Activated T-helper 17 cell treated with anti-CD3 and anti-CD28 coated beads, Interleukin-2, amount 50 U/mL, for 72 hours (primary cell): ENCODE data around the gene MYORG. TPM values are rescaled to one million over a fixed set of nuclear protein-coding genes. Genes with fewer than 3 reads are reported as not detected.
A peak's percentile ranks its signal among the peaks of the same experiment; 100 is the strongest.

Source experiments
- ATAC-seq: fragments of 150-1000 bp; cut with Tn5 transposase; replicated peaks from 2 replicates; pipeline ENCODE4 v1.10.0; 2021; ENCODE audit warnings: mild to moderate bottlenecking, moderate library complexity
- H3K27ac Mint-ChIP-seq: one replicate; pipeline ENCODE4 v1.8.0; 2022; ENCODE audit warnings: mixed read lengths
- H3K27me3 Mint-ChIP-seq: one replicate; pipeline ENCODE4 v1.8.0; 2022; ENCODE audit warnings: mixed read lengths
- H3K36me3 Mint-ChIP-seq: one replicate; pipeline ENCODE4 v1.8.0; 2022; ENCODE audit warnings: low read depth, mild to moderate bottlenecking, mixed read lengths
- H3K4me1 Mint-ChIP-seq: one replicate; pipeline ENCODE4 v1.8.0; 2022; ENCODE audit warnings: mixed read lengths
- H3K4me3 Mint-ChIP-seq: one replicate; pipeline ENCODE4 v1.8.0; 2022; ENCODE audit warnings: mild to moderate bottlenecking, mixed read lengths
- H3K9me3 Mint-ChIP-seq: one replicate; pipeline ENCODE4 v1.8.0; 2022; ENCODE audit warnings: mixed read lengths
- total RNA-seq, 2 donors: library from RNA; stranded (reverse); gene quantifications; one replicate each; pipeline ENCODE4 v1.2.3, GENCODE V29; 2022

Gene MYORG
- total RNA-seq, 2 donors from 2014 or later: 1.6 to 3.5 TPM

GRCh38 chr9:34398875-34399274, 22.2 kb upstream of the MYORG start:
- ATAC-seq: no peak
- Mint-ChIP-seq H3K9me3 (no peaks in the 10 kb centered on the region), H3K27me3 (no peaks in the 10 kb centered on the region), H3K4me3 (no peak overlapping the region), H3K27ac (no peak overlapping the region), H3K4me1 (no peaks in the 10 kb centered on the region), H3K36me3 (peaks cover 18% of the 10 kb centered on the region)

- no peaks in the 10 kb centered on the region for H3K27me3 Mint-ChIP-seq
- ATAC-seq: no peak
- H3K27ac Mint-ChIP-seq: no peak overlapping the region
- H3K4me3 Mint-ChIP-seq: no peak overlapping the region
- peaks cover 6% of the 10 kb centered on the region for H3K36me3 Mint-ChIP-seq
- H3K4me1 Mint-ChIP-seq: no peaks in the 10 kb centered on the region
- no peaks in the 10 kb centered on the region for H3K9me3 Mint-ChIP-seq
Observed at GRCh38 chr9:34396276-34397214, 19.8 kb upstream of the MYORG start.

- no peak overlapping the region for H3K4me3 Mint-ChIP-seq
- no peaks in the 10 kb centered on the region for H3K36me3 Mint-ChIP-seq
- no peaks in the 10 kb centered on the region for H3K9me3 Mint-ChIP-seq
- H3K27ac Mint-ChIP-seq: no peak overlapping the region
- ATAC-seq: no peak
- H3K27me3 Mint-ChIP-seq: peaks cover 5% of the 10 kb centered on the region
- no peaks in the 10 kb centered on the region for H3K4me1 Mint-ChIP-seq
Observed at GRCh38 chr9:34392511-34392910, 15.8 kb upstream of the MYORG start.

- Mint-ChIP-seq H3K9me3 (no peaks in the 10 kb centered on the region), H3K27me3 (peaks cover 5% of the 10 kb centered on the region), H3K4me3 (no peak overlapping the region), H3K36me3 (no peaks in the 10 kb centered on the region), H3K27ac (no peak overlapping the region), H3K4me1 (no peaks in the 10 kb centered on the region)
- ATAC-seq: no peak
Observed at GRCh38 chr9:34387239-34387638, 10.5 kb upstream of the MYORG start.

GRCh38 chr9:34386656-34387055, 10.0 kb upstream of the MYORG start:
- Mint-ChIP-seq H3K36me3 (no peaks in the 10 kb centered on the region), H3K27ac (no peak overlapping the region), H3K27me3 (peaks cover 5% of the 10 kb centered on the region), H3K4me1 (no peaks in the 10 kb centered on the region), H3K9me3 (no peaks in the 10 kb centered on the region), H3K4me3 (no peak overlapping the region)
- no peak for ATAC-seq

- Mint-ChIP-seq H3K27ac (peak overlapping the region; percentile 66), H3K36me3 (no peaks in the 10 kb centered on the region), H3K4me3 (no peak overlapping the region), H3K27me3 (no peaks in the 10 kb centered on the region), H3K4me1 (no peaks in the 10 kb centered on the region), H3K9me3 (no peaks in the 10 kb centered on the region)
- ATAC-seq: no peak
Observed at GRCh38 chr9:34385561-34386230, 9.0 kb upstream of the MYORG start.

- peaks cover 1% of the 10 kb centered on the region for H3K4me1 Mint-ChIP-seq
- no peak overlapping the region for H3K4me3 Mint-ChIP-seq
- H3K27me3 Mint-ChIP-seq: no peaks in the 10 kb centered on the region
- H3K36me3 Mint-ChIP-seq: no peaks in the 10 kb centered on the region
- no peak for ATAC-seq
- H3K9me3 Mint-ChIP-seq: no peaks in the 10 kb centered on the region
- H3K27ac Mint-ChIP-seq: no peak overlapping the region
Observed at GRCh38 chr9:34384368-34385165, 7.9 kb upstream of the MYORG start.

GRCh38 chr9:34383904-34384303, 7.2 kb upstream of the MYORG start:
- Mint-ChIP-seq H3K9me3 (no peaks in the 10 kb centered on the region), H3K27me3 (no peaks in the 10 kb centered on the region), H3K4me3 (no peak overlapping the region), H3K4me1 (peaks cover 7% of the 10 kb centered on the region), H3K36me3 (no peaks in the 10 kb centered on the region), H3K27ac (no peak overlapping the region)
- no peak for ATAC-seq

GRCh38 chr9:34382879-34383278, 6.2 kb upstream of the MYORG start:
- Mint-ChIP-seq H3K4me1 (peaks cover 7% of the 10 kb centered on the region), H3K9me3 (no peaks in the 10 kb centered on the region), H3K4me3 (no peak overlapping the region), H3K27ac (no peak overlapping the region), H3K27me3 (no peaks in the 10 kb centered on the region), H3K36me3 (no peaks in the 10 kb centered on the region)
- no peak for ATAC-seq

GRCh38 chr9:34382054-34382453, 5.4 kb upstream of the MYORG start:
- H3K27ac Mint-ChIP-seq: no peak overlapping the region
- H3K4me3 Mint-ChIP-seq: peak overlapping the region; percentile 80
- no peaks in the 10 kb centered on the region for H3K36me3 Mint-ChIP-seq
- ATAC-seq: no peak
- H3K27me3 Mint-ChIP-seq: no peaks in the 10 kb centered on the region
- H3K9me3 Mint-ChIP-seq: no peaks in the 10 kb centered on the region
- peaks cover 7% of the 10 kb centered on the region for H3K4me1 Mint-ChIP-seq

GRCh38 chr9:34381323-34381722, 4.6 kb upstream of the MYORG start:
- Mint-ChIP-seq H3K36me3 (no peaks in the 10 kb centered on the region), H3K4me3 (peak overlapping the region; percentile 80), H3K4me1 (peaks cover 7% of the 10 kb centered on the region), H3K9me3 (no peaks in the 10 kb centered on the region), H3K27me3 (no peaks in the 10 kb centered on the region), H3K27ac (no peak overlapping the region)
- no peak for ATAC-seq

- Mint-ChIP-seq H3K27ac (no peak overlapping the region), H3K4me3 (peak overlapping the region; percentile 80), H3K9me3 (no peaks in the 10 kb centered on the region), H3K27me3 (no peaks in the 10 kb centered on the region), H3K36me3 (no peaks in the 10 kb centered on the region), H3K4me1 (peaks cover 7% of the 10 kb centered on the region)
- peak; percentile 53 for ATAC-seq
Observed at GRCh38 chr9:34380511-34381315, 4.0 kb upstream of the MYORG start.

- Mint-ChIP-seq H3K36me3 (no peaks in the 10 kb centered on the region), H3K27ac (no peak overlapping the region), H3K9me3 (no peaks in the 10 kb centered on the region), H3K4me1 (peaks cover 7% of the 10 kb centered on the region), H3K4me3 (peak overlapping the region; percentile 80), H3K27me3 (no peaks in the 10 kb centered on the region)
- ATAC-seq: no peak
Observed at GRCh38 chr9:34380034-34380510, 3.4 kb upstream of the MYORG start.
